Neural progenitor cell (in vitro differentiated cells): ENCODE data around the gene SLIT1.
A peak's percentile ranks its signal among the peaks of the same experiment; 100 is the strongest.

Experiments used
- CTCF ChIP-seq: fragments of 200-600 bp; sonication (generic); IDR thresholded peaks from 2 replicates; pipeline ENCODE4 v1.5.1; 2017; ENCODE audit warnings: antibody characterized with exemption, mild to moderate bottlenecking
- EZH2 ChIP-seq: fragments of 200-600 bp; sonication (generic); IDR thresholded peaks from 2 replicates; pipeline ENCODE4 v1.6.1; 2017; ENCODE audit warnings: antibody characterized with exemption, mild to moderate bottlenecking, moderate library complexity

GRCh38 chr10:97179731-97180362 lies 5.9 kb downstream of the SLIT1 start:
- peak; percentile 70 for TF ChIP-seq CTCF
- no peak for TF ChIP-seq EZH2
